Breast epithelium (tissue), 3 donors: ENCODE data around the gene CACNA1B.

Experiments used
- CTCF ChIP-seq, 3 donors: fragments of 450-650 bp; IDR thresholded peaks; one replicate each; pipeline ENCODE4 v1.5.1; 2016 to 2017; ENCODE audit warnings: antibody characterized with exemption in 3 of 3, mild to moderate bottlenecking in 3 of 3, moderate library complexity in 3 of 3
- POLR2A ChIP-seq: fragments of 450-650 bp; IDR thresholded peaks from one replicate; pipeline ENCODE4 v1.6.1; 2016; ENCODE audit warnings: antibody characterized with exemption, mild to moderate bottlenecking, moderate library complexity
- POLR2AphosphoS5 ChIP-seq, 3 donors: sonication (generic); formaldehyde crosslinking; IDR thresholded peaks; one replicate each; pipeline ENCODE4 v1.6.1; 2017; ENCODE audit warnings: antibody characterized with exemption in 3 of 3

GRCh38 chr9:138121438-138122050, 244.0 kb downstream of the CACNA1B start:
- no peak for TF ChIP-seq CTCF (IDR thresholded peaks at IDR 0.05)
- TF ChIP-seq POLR2A: no peak
- TF ChIP-seq POLR2AphosphoS5 (IDR thresholded peaks at IDR 0.05): no peak
